Activated naive CD4-positive, alpha-beta T cell treated with anti-CD3 and anti-CD28 coated beads, Interleukin-2, amount 50 U/mL, for 72 hours (primary cell): ENCODE data around the gene ARHGEF6. TPM values are rescaled to one million over a fixed set of nuclear protein-coding genes. Genes with fewer than 3 reads are reported as not detected.
"Not testable (repeated sequence)": the region's sequence is repeated elsewhere in the genome, so short reads cannot be mapped to it uniquely, and the experiment has no call there.

Experiments used
- ATAC-seq, 2 donors: fragments of 150-1000 bp; cut with Tn5 transposase; 2 replicates each; pipeline ENCODE4 v1.10.0; 2021; ENCODE audit warnings: mild to moderate bottlenecking in 2 of 2, moderate library complexity in 2 of 2
- DNase-seq, 2 donors: peaks; one replicate each; pipeline ENCODE4 v3.0.0; 2021 to 2022; ENCODE audit warnings: low spot score in 2 of 2
- H3K27ac Mint-ChIP-seq, 2 donors: one replicate each; pipeline ENCODE4 v1.8.0; 2022; ENCODE audit warnings: mild to moderate bottlenecking in 2 of 2, mixed read lengths in 2 of 2
- H3K36me3 Mint-ChIP-seq, 2 donors: one replicate each; pipeline ENCODE4 v1.8.0; 2022; ENCODE audit warnings: mixed read lengths in 2 of 2
- H3K9me3 Mint-ChIP-seq, 2 donors: one replicate each; pipeline ENCODE4 v1.8.0; 2022; ENCODE audit warnings: mixed read lengths in 2 of 2
- total RNA-seq, 2 donors: library from RNA; stranded (reverse); gene quantifications; one replicate each; pipeline ENCODE4 v1.2.3, GENCODE V29; 2022

ARHGEF6 gene
- 10 to 100 TPM; 59.5 to 80.3 TPM for total RNA-seq

DNA sequence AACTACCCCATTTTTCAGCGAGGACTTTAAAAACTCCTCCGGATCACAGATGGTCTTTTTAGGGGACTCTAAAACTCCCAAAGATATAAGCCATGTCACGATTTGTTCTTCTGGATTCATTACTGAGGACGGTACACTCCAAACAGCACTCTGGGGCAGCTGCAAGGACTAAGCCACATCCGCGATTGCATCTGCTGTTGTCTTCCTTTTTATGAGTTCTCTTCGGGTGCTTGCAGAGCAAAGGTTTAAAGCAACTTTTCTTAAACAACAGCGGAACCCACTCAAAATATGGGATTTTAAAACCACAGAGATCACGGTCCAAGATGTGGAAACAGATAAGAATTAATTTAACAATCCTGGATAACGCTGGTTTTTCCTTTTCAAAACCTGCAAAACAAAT lies at the start of gene ARHGEF6:
Gene ARHGEF6, minus strand, starts transcription at position 170 of the 400 bp plus-strand sequence. Its CDS starts 50 bp downstream, at position 120.
- ATAC-seq (peak; percentile 43 to 58), DNase-seq (no peak)
- H3K9me3 Mint-ChIP-seq = no peaks in the 10 kb centered on the region
- peaks cover 18 to 21% of the 10 kb centered on the region in 2 donors for H3K36me3 Mint-ChIP-seq
- peak within 1 kb of the TSS; percentile 93 to 98 for H3K27ac Mint-ChIP-seq

- H3K9me3 Mint-ChIP-seq = no peaks in the 10 kb centered on the region
- no peak for ATAC-seq
- H3K36me3 Mint-ChIP-seq = no peaks in the 10 kb centered on the region
- H3K27ac Mint-ChIP-seq = no peak overlapping the region
- DNase-seq = no peak
These were observed 48.7 kb upstream of the ARHGEF6 start for GRCh38 chrX:136829413-136829812.

- H3K36me3 Mint-ChIP-seq = no peaks in the 10 kb centered on the region
- no peak for ATAC-seq
These were observed 48.1 kb upstream of the ARHGEF6 start for GRCh38 chrX:136828830-136829229.

GRCh38 chrX:136827026-136827425 lies 46.3 kb upstream of the ARHGEF6 start:
- Mint-ChIP-seq H3K9me3 (no peaks in the 10 kb centered on the region), H3K36me3 (no peaks in the 10 kb centered on the region), H3K27ac (no peak overlapping the region)
- ATAC-seq = no peak
- DNase-seq = no peak

More at GRCh38 chrX:136828830-136829229, 48.1 kb upstream of the ARHGEF6 start:
- no peak overlapping the region for H3K27ac Mint-ChIP-seq
- no peaks in the 10 kb centered on the region for H3K9me3 Mint-ChIP-seq
- DNase-seq = no peak

GRCh38 chrX:136825771-136826170 lies 45.0 kb upstream of the ARHGEF6 start:
- ATAC-seq (no peak), DNase-seq (no peak)
- Mint-ChIP-seq H3K27ac (no peak overlapping the region), H3K9me3 (no peaks in the 10 kb centered on the region), H3K36me3 (peaks cover 0 to 7% of the 10 kb centered on the region in 2 donors)

DNA sequence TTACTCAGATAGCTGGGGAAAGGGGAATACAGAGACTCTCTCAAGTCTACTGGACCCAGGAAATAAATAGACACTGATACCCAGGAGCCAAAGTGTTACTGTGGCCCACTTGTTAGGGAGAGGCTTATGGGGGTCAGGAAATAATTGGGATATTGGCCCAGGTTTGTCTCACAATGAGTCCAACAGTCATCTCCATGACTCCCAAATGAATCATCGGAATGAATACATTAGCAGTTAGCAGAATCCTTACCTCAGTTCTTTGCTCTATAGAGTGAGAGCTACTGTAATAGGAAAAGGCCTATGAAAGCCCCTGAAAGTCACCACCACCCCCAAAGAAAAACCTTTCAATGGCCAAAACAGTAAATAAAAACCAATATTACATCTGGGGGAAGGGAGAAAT lies 42.4 kb upstream of the ARHGEF6 start:
- ATAC-seq (no peak), DNase-seq (no peak)
- peaks cover 0 to 15% of the 10 kb centered on the region in 2 donors for H3K36me3 Mint-ChIP-seq
- H3K9me3 Mint-ChIP-seq = no peaks in the 10 kb centered on the region
- no peak overlapping the region for H3K27ac Mint-ChIP-seq

- Mint-ChIP-seq H3K9me3 (no peaks in the 10 kb centered on the region), H3K27ac (no peak overlapping the region), H3K36me3 (peaks cover 0 to 15% of the 10 kb centered on the region in 2 donors)
- ATAC-seq (no peak), DNase-seq (no peak)
These were observed 41.8 kb upstream of the ARHGEF6 start for GRCh38 chrX:136822337-136823095.

GRCh38 chrX:136819756-136820155 lies 39.0 kb upstream of the ARHGEF6 start:
- not testable (repeated sequence) for DNase-seq, ATAC-seq, H3K27ac Mint-ChIP-seq, H3K9me3 Mint-ChIP-seq
- peaks cover 0 to 15% of the 10 kb centered on the region in 2 donors for H3K36me3 Mint-ChIP-seq

GRCh38 chrX:136819031-136819703 lies 38.4 kb upstream of the ARHGEF6 start:
- Mint-ChIP-seq H3K36me3 (peaks cover 0 to 15% of the 10 kb centered on the region in 2 donors), H3K9me3 (no peaks in the 10 kb centered on the region)

GRCh38 chrX:136816975-136817374 lies 36.2 kb upstream of the ARHGEF6 start:
- Mint-ChIP-seq H3K36me3 (peaks cover 0 to 15% of the 10 kb centered on the region in 2 donors), H3K9me3 (no peaks in the 10 kb centered on the region), H3K27ac (no peak overlapping the region)
- ATAC-seq (no peak), DNase-seq (no peak)

More at GRCh38 chrX:136819031-136819703, 38.4 kb upstream of the ARHGEF6 start:
- no peak for ATAC-seq
- no peak overlapping the region for H3K27ac Mint-ChIP-seq
- DNase-seq = no peak

GRCh38 chrX:136814847-136815750 lies 34.4 kb upstream of the ARHGEF6 start:
- no peak overlapping the region for H3K27ac Mint-ChIP-seq
- DNase-seq (no peak), ATAC-seq (no peak)
- no peaks in the 10 kb centered on the region for H3K9me3 Mint-ChIP-seq
- peaks cover 0 to 5% of the 10 kb centered on the region in 2 donors for H3K36me3 Mint-ChIP-seq

DNA sequence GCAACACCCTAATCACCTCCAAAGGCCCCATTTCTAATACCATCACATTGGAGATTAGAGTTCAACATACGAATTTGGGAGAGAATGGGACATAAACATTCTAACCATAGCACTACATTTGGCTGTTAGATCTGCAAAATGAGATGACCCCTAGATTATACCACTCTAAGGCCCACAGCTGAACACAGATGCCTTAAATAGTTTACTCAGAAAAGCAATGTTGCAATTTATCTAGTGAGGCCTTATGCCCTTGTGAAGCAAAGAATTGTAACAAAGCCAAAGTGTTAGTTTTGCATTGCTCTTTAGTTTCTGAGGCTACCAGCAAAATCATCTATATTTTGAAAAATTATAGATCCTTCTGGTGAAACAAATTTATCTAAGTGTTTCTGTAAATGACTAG lies 31.6 kb upstream of the ARHGEF6 start:
- H3K36me3 Mint-ChIP-seq = no peaks in the 10 kb centered on the region
- DNase-seq = no peak
- no peaks in the 10 kb centered on the region for H3K9me3 Mint-ChIP-seq
- H3K27ac Mint-ChIP-seq = no peak overlapping the region
- ATAC-seq = no peak

GRCh38 chrX:136810493-136810892 lies 29.8 kb upstream of the ARHGEF6 start:
- H3K9me3 Mint-ChIP-seq = no peaks in the 10 kb centered on the region
- peak overlapping the region in 1 of 2 donors; percentile 68 for H3K27ac Mint-ChIP-seq
- no peaks in the 10 kb centered on the region for H3K36me3 Mint-ChIP-seq
- ATAC-seq (peak in 1 of 2 donors; percentile 62), DNase-seq (no peak)

DNA sequence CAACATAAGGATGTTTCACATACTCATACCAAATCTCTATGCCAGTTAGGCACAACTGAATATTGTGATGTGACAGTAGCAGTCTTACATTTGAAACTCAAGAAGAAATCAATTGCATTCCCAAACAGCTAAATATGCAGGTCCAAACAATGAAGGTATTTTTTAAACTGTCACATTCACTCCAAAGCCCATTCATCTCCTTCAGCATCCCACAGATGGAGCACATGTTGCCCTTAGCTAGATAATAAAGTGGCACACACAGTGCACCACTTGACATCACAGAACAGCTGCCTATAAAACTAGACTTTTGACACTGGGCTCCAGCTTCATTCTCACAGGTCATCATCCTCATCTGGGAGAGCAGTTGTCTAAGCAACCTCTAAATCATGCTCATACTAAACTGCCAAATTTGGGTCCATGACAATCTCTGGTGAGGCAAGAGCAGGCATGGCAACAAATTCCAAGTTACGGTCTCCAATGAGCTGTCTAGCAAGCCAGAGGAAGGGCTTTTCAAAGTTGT lies 26.2 kb upstream of the ARHGEF6 start:
- ATAC-seq (no peak), DNase-seq (no peak)
- H3K36me3 Mint-ChIP-seq = no peaks in the 10 kb centered on the region
- no peaks in the 10 kb centered on the region for H3K9me3 Mint-ChIP-seq
- H3K27ac Mint-ChIP-seq = no peak overlapping the region

- no peaks in the 10 kb centered on the region for H3K36me3 Mint-ChIP-seq
- ATAC-seq = no peak
- no peak overlapping the region for H3K27ac Mint-ChIP-seq
- DNase-seq = no peak
- no peaks in the 10 kb centered on the region for H3K9me3 Mint-ChIP-seq
These were observed 21.8 kb upstream of the ARHGEF6 start for GRCh38 chrX:136802515-136802914.

DNA sequence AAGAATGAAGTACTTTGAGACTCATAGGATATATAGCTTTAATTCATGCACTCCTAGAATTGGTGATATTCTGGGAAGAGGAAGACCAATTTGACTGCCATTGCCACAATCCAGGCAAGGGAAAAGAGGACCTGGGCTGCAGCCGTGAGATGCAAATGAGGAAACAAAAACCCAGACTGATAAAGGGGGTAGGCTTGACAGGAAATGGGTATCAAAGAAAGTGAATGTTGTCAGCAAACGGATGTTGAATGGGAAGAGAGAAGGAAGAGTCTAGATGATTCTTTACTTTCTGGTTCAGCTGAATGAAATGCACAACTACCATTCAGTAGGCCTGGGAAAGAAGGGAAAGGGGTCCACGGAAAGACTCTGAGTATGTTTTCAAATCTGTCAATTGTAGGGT lies 17.1 kb upstream of the ARHGEF6 start:
- Mint-ChIP-seq H3K36me3 (peaks cover 0 to 9% of the 10 kb centered on the region in 2 donors), H3K27ac (no peak overlapping the region), H3K9me3 (peaks cover 0 to 14% of the 10 kb centered on the region in 2 donors)
- ATAC-seq (no peak), DNase-seq (no peak)
